Fibroblast of lung (primary cell): ENCODE measurements around the gene NYNRIN. TPM values are rescaled to one million over a fixed set of nuclear protein-coding genes. Genes with fewer than 3 reads are reported as not detected.

ENCODE experiments used
- DNase-seq, 2 donors: peaks; one replicate each; pipeline versions ENCODE4 v3.0.0 to v3.0.0-alpha.2; 2010; ENCODE audit warnings: low read depth in 2 of 2
- H2AFZ ChIP-seq: 2 replicates; pipeline ENCODE4 v1.5.1; 2012; ENCODE audit warnings: low read length, control low read depth, inconsistent platforms
- H3K27ac ChIP-seq: 2 replicates; pipeline ENCODE4 v1.5.1; 2011; ENCODE audit warnings: low read length, control low read depth; ENCODE audit not compliant: insufficient read depth
- H3K27me3 ChIP-seq: 2 replicates; pipeline ENCODE4 v1.5.1; 2011; ENCODE audit warnings: mild to moderate bottlenecking, low read length; ENCODE audit not compliant: control insufficient read depth, insufficient read depth
- H3K36me3 ChIP-seq: 2 replicates; pipeline ENCODE4 v1.5.1; 2011; ENCODE audit warnings: low read length; ENCODE audit not compliant: control insufficient read depth, insufficient read depth
- H3K4me1 ChIP-seq: 2 replicates; pipeline ENCODE4 v1.5.1; 2011; ENCODE audit warnings: low read length; ENCODE audit not compliant: control insufficient read depth, insufficient read depth; ENCODE audit errors: extremely low read depth
- H3K4me2 ChIP-seq: 2 replicates; pipeline ENCODE4 v1.5.1; 2011; ENCODE audit warnings: low read length, control low read depth; ENCODE audit not compliant: insufficient read depth; ENCODE audit errors: extremely low read depth
- H3K4me3 ChIP-seq, 4 experiments: fragments of 200-600 bp in 1 of 4; sonication (generic) in 1 of 4; replicated peaks in 1 of 4; 2 replicates each; pipeline ENCODE4 v1.5.1; 2011 to 2016; ENCODE audit warnings: low read length in 4 of 4, low read depth in 3 of 4, mild to moderate bottlenecking in 3 of 4, control low read depth in 2 of 4, inconsistent platforms in 1 of 4, mixed read lengths in 1 of 4; ENCODE audit not compliant: insufficient read depth in 1 of 4; ENCODE audit errors: control extremely low read depth in 1 of 4
- H3K79me2 ChIP-seq: 2 replicates; pipeline ENCODE4 v1.5.1; 2012; ENCODE audit warnings: mild to moderate bottlenecking, low read length, inconsistent platforms; ENCODE audit not compliant: control insufficient read depth, insufficient read depth
- H3K9ac ChIP-seq: 2 replicates; pipeline ENCODE4 v1.5.1; 2011; ENCODE audit warnings: mild to moderate bottlenecking, low read length, control low read depth; ENCODE audit not compliant: insufficient read depth
- H3K9me3 ChIP-seq: 2 replicates; pipeline ENCODE4 v1.5.1; 2012; ENCODE audit warnings: low read depth, low read length; ENCODE audit not compliant: control insufficient read depth, insufficient read depth
- H4K20me1 ChIP-seq: 2 replicates; pipeline ENCODE4 v1.5.1; 2011; ENCODE audit warnings: low read length; ENCODE audit not compliant: control insufficient read depth, insufficient read depth; ENCODE audit errors: extremely low read depth
- EZH2 ChIP-seq: IDR thresholded peaks from 2 replicates; pipeline ENCODE4 v1.5.1; 2012; ENCODE audit warnings: low read length, control low read depth, mild to moderate bottlenecking; ENCODE audit errors: missing control alignments
- polyA plus RNA-seq, 2 donors: library from polyadenylated mRNA; depleted of rRNA in 1 of 2; stranded (reverse) in 1 of 2; unstranded in 1 of 2; fragments of >200 nt; gene quantifications; 2 replicates each; pipeline ENCODE4 v1.2.1, GENCODE V29; 2011 to 2012; ENCODE audit warnings: missing spikeins in 1 of 2
- total RNA-seq: library from RNA; depleted of rRNA; stranded (reverse); fragments of >200 nt; gene quantifications from 2 replicates; pipeline ENCODE4 v1.2.1, GENCODE V29; 2014
- TF ChIP-seq, protein P1 (sequence below), 2 donors: IDR thresholded peaks in 1 of 2; conservative IDR thresholded peaks in 1 of 2; 1 replicate in 1 of 2; 2 replicates in 1 of 2; pipeline ENCODE4 v1.5.1; 2011 to 2012; ENCODE audit warnings: low read length in 2 of 2, control low read depth in 1 of 2, inconsistent platforms in 1 of 2, low read depth in 1 of 2, mild to moderate bottlenecking in 1 of 2

NYNRIN gene
- total and polyA plus RNA-seq, 2 donors (not counting 1 experiment from before 2014, with no cell fraction given) = 7.7 to 16.2 TPM

DNA sequence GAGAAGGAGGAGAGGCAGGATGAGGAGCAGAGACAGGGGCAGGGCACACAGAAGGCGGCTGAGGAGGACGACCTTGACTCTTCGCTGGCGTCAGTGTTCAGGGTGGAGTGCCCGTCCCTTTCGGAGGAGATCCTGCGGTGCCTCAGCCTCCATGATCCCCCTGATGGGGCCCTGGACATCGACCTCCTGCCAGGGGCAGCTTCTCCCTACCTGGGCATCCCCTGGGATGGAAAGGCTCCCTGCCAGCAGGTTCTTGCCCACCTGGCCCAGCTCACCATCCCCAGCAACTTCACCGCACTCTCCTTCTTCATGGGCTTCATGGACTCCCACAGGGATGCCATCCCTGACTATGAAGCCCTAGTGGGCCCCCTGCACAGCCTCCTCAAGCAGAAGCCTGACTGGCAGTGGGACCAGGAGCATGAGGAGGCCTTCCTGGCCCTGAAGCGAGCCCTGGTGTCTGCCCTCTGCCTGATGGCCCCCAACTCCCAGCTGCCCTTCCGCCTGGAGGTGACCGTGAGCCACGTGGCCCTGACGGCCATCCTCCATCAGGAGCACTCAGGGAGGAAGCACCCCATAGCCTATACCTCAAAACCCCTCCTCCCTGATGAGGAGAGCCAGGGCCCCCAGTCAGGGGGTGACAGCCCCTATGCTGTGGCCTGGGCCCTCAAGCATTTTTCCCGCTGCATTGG is 16.1 kb downstream of the NYNRIN start:
- Histone ChIP-seq H3K27ac (no peak overlapping the region), H4K20me1 (no peaks in the 10 kb centered on the region), H2AFZ (no peak overlapping the region), H3K79me2 (no peaks in the 10 kb centered on the region), H3K4me1 (no peaks in the 10 kb centered on the region), H3K4me3 (no peak overlapping the region), H3K4me2 (no peak overlapping the region), H3K9me3 (no peaks in the 10 kb centered on the region), H3K36me3 (no peaks in the 10 kb centered on the region), H3K27me3 (peaks cover 4% of the 10 kb centered on the region), H3K9ac (no peak overlapping the region)
- DNase-seq = no peak
- TF ChIP-seq, protein P1, sequence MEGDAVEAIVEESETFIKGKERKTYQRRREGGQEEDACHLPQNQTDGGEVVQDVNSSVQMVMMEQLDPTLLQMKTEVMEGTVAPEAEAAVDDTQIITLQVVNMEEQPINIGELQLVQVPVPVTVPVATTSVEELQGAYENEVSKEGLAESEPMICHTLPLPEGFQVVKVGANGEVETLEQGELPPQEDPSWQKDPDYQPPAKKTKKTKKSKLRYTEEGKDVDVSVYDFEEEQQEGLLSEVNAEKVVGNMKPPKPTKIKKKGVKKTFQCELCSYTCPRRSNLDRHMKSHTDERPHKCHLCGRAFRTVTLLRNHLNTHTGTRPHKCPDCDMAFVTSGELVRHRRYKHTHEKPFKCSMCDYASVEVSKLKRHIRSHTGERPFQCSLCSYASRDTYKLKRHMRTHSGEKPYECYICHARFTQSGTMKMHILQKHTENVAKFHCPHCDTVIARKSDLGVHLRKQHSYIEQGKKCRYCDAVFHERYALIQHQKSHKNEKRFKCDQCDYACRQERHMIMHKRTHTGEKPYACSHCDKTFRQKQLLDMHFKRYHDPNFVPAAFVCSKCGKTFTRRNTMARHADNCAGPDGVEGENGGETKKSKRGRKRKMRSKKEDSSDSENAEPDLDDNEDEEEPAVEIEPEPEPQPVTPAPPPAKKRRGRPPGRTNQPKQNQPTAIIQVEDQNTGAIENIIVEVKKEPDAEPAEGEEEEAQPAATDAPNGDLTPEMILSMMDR (conservative IDR thresholded peaks at IDR 0.05 in 1 of 2, IDR thresholded peaks at IDR 0.05 in 1 of 2; ENCODE audit: low read depth in 1 of 2, low read length in 2 of 2) = no peak
- no peak for TF ChIP-seq EZH2

DNA sequence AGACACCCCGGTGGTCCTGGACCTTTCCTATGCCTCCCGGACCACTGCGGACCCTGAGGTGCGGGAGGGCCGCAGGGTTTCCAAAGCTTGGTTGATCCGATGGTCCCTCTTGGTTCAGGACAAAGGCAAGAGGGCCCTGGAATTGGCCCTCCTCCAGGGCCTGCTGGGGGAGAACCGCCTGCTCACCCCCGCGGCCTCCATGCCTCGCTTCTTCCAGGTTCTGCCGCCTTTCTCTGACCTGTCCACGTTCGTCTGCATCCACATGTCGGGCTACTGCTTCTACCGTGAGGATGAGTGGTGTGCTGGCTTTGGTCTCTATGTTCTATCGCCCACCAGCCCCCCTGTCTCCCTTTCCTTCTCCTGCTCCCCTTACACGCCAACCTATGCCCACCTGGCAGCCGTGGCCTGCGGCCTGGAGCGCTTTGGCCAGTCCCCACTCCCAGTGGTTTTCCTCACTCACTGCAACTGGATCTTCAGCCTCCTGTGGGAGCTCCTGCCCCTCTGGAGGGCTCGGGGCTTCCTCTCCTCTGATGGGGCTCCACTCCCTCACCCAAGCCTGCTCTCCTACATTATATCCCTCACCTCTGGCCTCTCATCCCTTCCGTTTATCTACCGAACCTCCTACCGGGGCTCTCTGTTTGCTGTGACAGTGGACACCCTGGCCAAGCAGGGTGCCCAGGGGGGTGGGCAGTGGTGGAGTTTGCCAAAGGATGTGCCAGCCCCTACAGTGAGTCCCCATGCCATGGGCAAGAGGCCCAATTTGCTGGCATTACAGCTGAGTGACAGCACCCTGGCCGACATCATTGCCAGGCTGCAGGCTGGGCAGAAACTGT is 16.8 kb downstream of the NYNRIN start:
- no peak for DNase-seq
- no peaks in the 10 kb centered on the region for H3K79me2 ChIP-seq
- TF ChIP-seq, protein P1 (conservative IDR thresholded peaks at IDR 0.05 in 1 of 2, IDR thresholded peaks at IDR 0.05 in 1 of 2; ENCODE audit: low read depth in 1 of 2, low read length in 2 of 2) = no peak
- TF ChIP-seq EZH2 = no peak

DNA sequence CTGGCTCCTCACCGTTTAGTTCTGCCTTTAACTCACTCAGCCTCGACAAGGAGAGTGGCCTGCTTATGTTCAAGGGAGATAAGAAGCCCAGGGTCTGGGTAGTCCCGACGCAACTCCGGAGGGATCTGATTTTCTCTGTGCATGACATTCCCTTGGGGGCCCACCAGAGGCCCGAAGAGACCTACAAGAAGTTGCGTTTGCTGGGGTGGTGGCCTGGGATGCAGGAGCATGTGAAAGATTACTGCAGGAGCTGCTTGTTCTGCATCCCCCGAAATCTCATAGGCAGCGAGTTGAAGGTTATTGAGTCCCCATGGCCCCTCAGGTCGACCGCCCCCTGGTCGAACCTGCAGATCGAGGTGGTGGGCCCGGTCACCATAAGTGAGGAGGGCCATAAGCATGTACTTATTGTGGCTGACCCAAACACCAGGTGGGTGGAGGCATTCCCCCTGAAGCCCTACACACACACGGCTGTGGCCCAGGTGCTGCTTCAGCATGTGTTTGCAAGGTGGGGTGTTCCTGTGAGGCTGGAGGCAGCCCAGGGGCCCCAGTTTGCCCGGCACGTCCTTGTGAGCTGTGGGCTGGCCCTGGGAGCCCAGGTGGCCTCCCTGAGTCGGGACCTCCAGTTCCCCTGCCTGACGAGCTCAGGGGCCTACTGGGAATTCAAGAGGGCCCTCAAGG is 17.6 kb downstream of the NYNRIN start:
- Histone ChIP-seq H3K4me1 (no peaks in the 10 kb centered on the region), H3K4me3 (no peak overlapping the region), H4K20me1 (no peaks in the 10 kb centered on the region), H3K9me3 (no peaks in the 10 kb centered on the region), H3K4me2 (no peak overlapping the region), H2AFZ (no peak overlapping the region), H3K27me3 (peaks cover 10% of the 10 kb centered on the region), H3K36me3 (no peaks in the 10 kb centered on the region), H3K9ac (no peak overlapping the region), H3K27ac (no peak overlapping the region), H3K79me2 (no peaks in the 10 kb centered on the region)
- no peak for TF ChIP-seq EZH2
- TF ChIP-seq, protein P1 (conservative IDR thresholded peaks at IDR 0.05 in 1 of 2, IDR thresholded peaks at IDR 0.05 in 1 of 2; ENCODE audit: low read depth in 1 of 2, low read length in 2 of 2) = no peak
- DNase-seq = no peak

More for the DNA sequence above, 16.8 kb downstream of the NYNRIN start:
- Histone ChIP-seq H3K9ac (no peak overlapping the region), H3K4me1 (no peaks in the 10 kb centered on the region), H3K4me2 (no peak overlapping the region), H3K4me3 (no peak overlapping the region), H3K9me3 (no peaks in the 10 kb centered on the region), H3K27me3 (peaks cover 10% of the 10 kb centered on the region), H3K36me3 (no peaks in the 10 kb centered on the region), H4K20me1 (no peaks in the 10 kb centered on the region), H3K27ac (no peak overlapping the region), H2AFZ (no peak overlapping the region)
